Lower lobe of right lung (tissue), 2 donors: ENCODE data around the gene STK11IP. TPM values are rescaled to one million over a fixed set of nuclear protein-coding genes. Genes with fewer than 3 reads are reported as not detected.

Experiments
- ATAC-seq, 2 donors: fragments of 200-7000 bp; cut with Tn5 transposase; one replicate each; pipeline ENCODE4 v1.9.1; 2020 to 2022; ENCODE audit warnings: mild to moderate bottlenecking in 2 of 2, moderate library complexity in 2 of 2
- DNase-seq: peaks from one replicate; pipeline ENCODE4 v3.0.0-alpha.2; 2020
- H3K27ac ChIP-seq: fragments of 200-600 bp; one replicate; pipeline ENCODE4 v1.8.0; 2022
- H3K27me3 ChIP-seq: fragments of 200-600 bp; one replicate; pipeline ENCODE4 v1.8.0; 2022; ENCODE audit warnings: low read depth
- H3K36me3 ChIP-seq: fragments of 200-600 bp; one replicate; pipeline ENCODE4 v1.8.0; 2022; ENCODE audit warnings: mild to moderate bottlenecking
- H3K4me1 ChIP-seq: fragments of 200-600 bp; one replicate; pipeline ENCODE4 v1.8.0; 2022
- H3K4me3 ChIP-seq: fragments of 200-600 bp; one replicate; pipeline ENCODE4 v1.8.0; 2022; ENCODE audit warnings: mild to moderate bottlenecking
- H3K9me3 ChIP-seq: fragments of 200-600 bp; one replicate; pipeline ENCODE4 v1.8.0; 2022
- intact Hi-C: fragments of 100-400 bp; cut with DNase I; formaldehyde crosslinking; loops from one replicate; pipeline ENCODE4 v1.11.0; 2022
- total RNA-seq: library from RNA; stranded (reverse); fragmentation: NEBNext Ultra II Directional; extraction: Animal tissue kit (Norgen Biotek cat#: 25700); gene quantifications from one replicate; pipeline ENCODE4 v1.2.1, GENCODE V29; 2021
- TF ChIP-seq, protein P1 (sequence below): fragments of 200-600 bp; IDR thresholded peaks from one replicate; pipeline ENCODE4 v1.8.0; 2022; ENCODE audit warnings: antibody characterized with exemption, mild to moderate bottlenecking
- donor health status: DM: no; HTN: yes; CAD: no; lungs with severe emphysema.

STK11IP gene
- total RNA-seq, 1 donor from 2014 or later: 31.8 TPM

- ATAC-seq (peak; percentile 25 to 58), DNase-seq (no peak)
- Histone ChIP-seq H3K4me1 (no peaks in the 10 kb centered on the region), H3K4me3 (no peak overlapping the region), H3K27me3 (no peaks in the 10 kb centered on the region), H3K36me3 (peaks cover 18% of the 10 kb centered on the region), H3K27ac (no peak overlapping the region), H3K9me3 (no peaks in the 10 kb centered on the region)
- intact Hi-C loops: no loop called here
- TF ChIP-seq, protein P1, sequence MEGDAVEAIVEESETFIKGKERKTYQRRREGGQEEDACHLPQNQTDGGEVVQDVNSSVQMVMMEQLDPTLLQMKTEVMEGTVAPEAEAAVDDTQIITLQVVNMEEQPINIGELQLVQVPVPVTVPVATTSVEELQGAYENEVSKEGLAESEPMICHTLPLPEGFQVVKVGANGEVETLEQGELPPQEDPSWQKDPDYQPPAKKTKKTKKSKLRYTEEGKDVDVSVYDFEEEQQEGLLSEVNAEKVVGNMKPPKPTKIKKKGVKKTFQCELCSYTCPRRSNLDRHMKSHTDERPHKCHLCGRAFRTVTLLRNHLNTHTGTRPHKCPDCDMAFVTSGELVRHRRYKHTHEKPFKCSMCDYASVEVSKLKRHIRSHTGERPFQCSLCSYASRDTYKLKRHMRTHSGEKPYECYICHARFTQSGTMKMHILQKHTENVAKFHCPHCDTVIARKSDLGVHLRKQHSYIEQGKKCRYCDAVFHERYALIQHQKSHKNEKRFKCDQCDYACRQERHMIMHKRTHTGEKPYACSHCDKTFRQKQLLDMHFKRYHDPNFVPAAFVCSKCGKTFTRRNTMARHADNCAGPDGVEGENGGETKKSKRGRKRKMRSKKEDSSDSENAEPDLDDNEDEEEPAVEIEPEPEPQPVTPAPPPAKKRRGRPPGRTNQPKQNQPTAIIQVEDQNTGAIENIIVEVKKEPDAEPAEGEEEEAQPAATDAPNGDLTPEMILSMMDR: no peak
These were observed 36.2 kb upstream of the STK11IP start for GRCh38 chr2:219561179-219562048.

DNA sequence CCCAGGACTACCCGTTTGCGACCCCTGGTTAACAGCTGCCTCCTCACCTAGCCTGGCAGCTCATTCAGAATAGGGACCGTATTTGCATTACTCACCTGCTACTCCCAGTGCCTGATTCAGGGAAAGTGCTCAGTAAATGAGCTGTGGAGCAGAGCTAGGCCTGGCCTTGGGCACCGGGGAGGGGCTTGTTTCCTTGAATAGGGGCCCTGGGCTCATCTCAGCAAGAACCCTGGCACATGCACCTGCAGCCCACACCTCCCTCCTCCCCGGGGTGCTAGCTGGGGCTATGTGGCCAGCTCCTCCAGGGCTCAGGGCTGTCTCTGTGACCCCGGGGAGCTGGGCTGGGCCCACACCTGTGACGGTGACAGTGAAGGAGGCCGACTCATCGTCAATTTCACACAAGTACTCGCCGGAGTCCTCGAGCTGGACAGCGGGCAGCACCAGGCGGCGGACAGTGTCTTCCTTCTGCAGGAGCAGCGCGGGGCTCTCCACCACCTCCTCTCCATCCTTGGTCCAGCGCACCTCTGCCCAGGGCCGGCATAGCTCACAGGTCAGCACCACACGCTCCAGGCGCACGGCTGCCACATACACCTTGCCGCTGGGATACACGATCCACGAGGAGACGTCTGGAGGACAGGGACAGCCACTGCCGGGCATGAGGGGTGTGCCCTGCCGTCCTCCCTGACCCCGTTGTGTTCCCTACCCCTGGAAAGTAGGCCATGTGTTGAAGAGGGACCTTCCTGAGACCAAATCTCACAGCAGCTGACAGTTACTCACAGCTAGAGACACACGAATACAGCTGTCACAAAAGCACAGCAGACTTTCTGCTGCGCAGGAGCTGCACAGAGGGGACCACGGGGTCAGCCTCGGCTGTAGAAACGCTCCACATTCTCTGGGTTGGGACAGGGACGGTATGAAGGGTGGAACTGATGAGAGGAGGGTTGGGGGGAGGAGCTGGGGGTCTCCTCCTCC, 35.3 kb upstream of the STK11IP start:
- H3K4me3 ChIP-seq: no peak overlapping the region
- DNase-seq (no peak), ATAC-seq (no peak)
- TF ChIP-seq, protein P1: no peak
- intact Hi-C loops: no loop called here
- H3K27me3 ChIP-seq: no peaks in the 10 kb centered on the region
- H3K4me1 ChIP-seq: no peaks in the 10 kb centered on the region
- no peak overlapping the region for H3K27ac ChIP-seq
- no peaks in the 10 kb centered on the region for H3K9me3 ChIP-seq
- H3K36me3 ChIP-seq: peaks cover 26% of the 10 kb centered on the region

GRCh38 chr2:219563271-219563928, 34.3 kb upstream of the STK11IP start:
- ATAC-seq (no peak), DNase-seq (no peak)
- no peaks in the 10 kb centered on the region for H3K4me1 ChIP-seq
- no peak overlapping the region for H3K27ac ChIP-seq
- H3K4me3 ChIP-seq: no peak overlapping the region
- no peaks in the 10 kb centered on the region for H3K9me3 ChIP-seq
- intact Hi-C loops: no loop called here
- peaks cover 26% of the 10 kb centered on the region for H3K36me3 ChIP-seq
- TF ChIP-seq, protein P1: no peak
- H3K27me3 ChIP-seq: no peaks in the 10 kb centered on the region

GRCh38 chr2:219565130-219566080, 32.3 kb upstream of the STK11IP start:
- ATAC-seq: no peak
- Histone ChIP-seq H3K36me3 (peaks cover 28% of the 10 kb centered on the region), H3K27ac (no peak overlapping the region), H3K4me1 (peaks cover 11% of the 10 kb centered on the region), H3K27me3 (peaks cover 6% of the 10 kb centered on the region), H3K9me3 (no peaks in the 10 kb centered on the region), H3K4me3 (no peak overlapping the region)
- TF ChIP-seq, protein P1: no peak
- intact Hi-C loops: no loop called here
- DNase-seq: no peak
